NT2/D1 (cell line): ENCODE results near the gene NMBR.
"Not testable (repeated sequence)": the region's sequence is repeated elsewhere in the genome, so short reads cannot be mapped to it uniquely, and the experiment has no call there.

ENCODE experiments used
- DNase-seq: peaks from one replicate; pipeline ENCODE4 v3.0.0-alpha.2; 2011; ENCODE audit warnings: low read depth, low spot score
- H3K27me3 ChIP-seq: 2 replicates; pipeline ENCODE4 v1.6.0; 2011; ENCODE audit warnings: mild to moderate bottlenecking; ENCODE audit not compliant: insufficient read length, insufficient read depth
- H3K36me3 ChIP-seq: 2 replicates; pipeline ENCODE4 v1.6.1; 2011; ENCODE audit warnings: mild to moderate bottlenecking, low read length, mixed read lengths; ENCODE audit not compliant: insufficient read depth, insufficient read length
- H3K4me1 ChIP-seq: 2 replicates; pipeline ENCODE4 v1.5.1; 2011; ENCODE audit not compliant: insufficient read depth, insufficient read length
- H3K4me3 ChIP-seq: 2 replicates; pipeline ENCODE4 v1.5.1; 2011; ENCODE audit warnings: low read depth; ENCODE audit not compliant: insufficient read length
- H3K9ac ChIP-seq: 2 replicates; pipeline ENCODE4 v1.6.0; 2011; ENCODE audit warnings: low read depth; ENCODE audit not compliant: insufficient read length
- H3K9me3 ChIP-seq: 2 replicates; pipeline ENCODE4 v1.5.1; 2011; ENCODE audit warnings: mild to moderate bottlenecking, low read length; ENCODE audit not compliant: insufficient read depth
- SUZ12 ChIP-seq: IDR thresholded peaks from 2 replicates; pipeline ENCODE4 v1.6.1; 2011; ENCODE audit not compliant: insufficient read length, insufficient read depth; ENCODE audit errors: extremely low read depth
- YY1 ChIP-seq: IDR thresholded peaks from 2 replicates; pipeline ENCODE4 v1.6.1; 2011; ENCODE audit not compliant: insufficient read length, insufficient read depth
- ZNF274 ChIP-seq: IDR thresholded peaks from 2 replicates; pipeline ENCODE4 v1.6.1; 2011; ENCODE audit warnings: mild to moderate bottlenecking, low read depth, low read length

Gene NMBR

GRCh38 chr6:142171351-142171750 lies 24.4 kb upstream of the NMBR start:
- H3K4me1 ChIP-seq: no peaks in the 10 kb centered on the region
- H3K27me3 ChIP-seq: no peaks in the 10 kb centered on the region
- no peak for TF ChIP-seq YY1
- TF ChIP-seq ZNF274: no peak
- no peak for TF ChIP-seq SUZ12
- H3K4me3 ChIP-seq: no peak overlapping the region
- no peak for DNase-seq
- H3K9ac ChIP-seq: no peak overlapping the region
- H3K36me3 ChIP-seq: peaks cover 65% of the 10 kb centered on the region
- H3K9me3 ChIP-seq: no peaks in the 10 kb centered on the region

- H3K9ac ChIP-seq: no peak overlapping the region
- no peak for DNase-seq
- no peaks in the 10 kb centered on the region for H3K9me3 ChIP-seq
- TF ChIP-seq SUZ12: no peak
- no peak for TF ChIP-seq ZNF274
- no peak for TF ChIP-seq YY1
- H3K4me3 ChIP-seq: no peak overlapping the region
- H3K4me1 ChIP-seq: no peaks in the 10 kb centered on the region
- H3K36me3 ChIP-seq: peaks cover 42% of the 10 kb centered on the region
- H3K27me3 ChIP-seq: no peaks in the 10 kb centered on the region
Observed at GRCh38 chr6:142167486-142167885, 20.6 kb upstream of the NMBR start.

- Histone ChIP-seq H3K9me3 (no peaks in the 10 kb centered on the region), H3K9ac (no peak overlapping the region), H3K4me1 (no peaks in the 10 kb centered on the region), H3K36me3 (peaks cover 38% of the 10 kb centered on the region), H3K4me3 (no peak overlapping the region), H3K27me3 (no peaks in the 10 kb centered on the region)
- DNase-seq: no peak
- TF ChIP-seq ZNF274: no peak
- no peak for TF ChIP-seq YY1
- no peak for TF ChIP-seq SUZ12
Observed at GRCh38 chr6:142167071-142167470, 20.1 kb upstream of the NMBR start.

- no peak for DNase-seq
- no peak overlapping the region for H3K9ac ChIP-seq
- H3K27me3 ChIP-seq: no peaks in the 10 kb centered on the region
- no peak for TF ChIP-seq YY1
- no peak for TF ChIP-seq SUZ12
- TF ChIP-seq ZNF274: no peak
- H3K4me1 ChIP-seq: no peaks in the 10 kb centered on the region
- no peaks in the 10 kb centered on the region for H3K9me3 ChIP-seq
- H3K4me3 ChIP-seq: no peak overlapping the region
- peaks cover 25% of the 10 kb centered on the region for H3K36me3 ChIP-seq
Observed at GRCh38 chr6:142165227-142165626, 18.3 kb upstream of the NMBR start.

GRCh38 chr6:142162780-142163179 lies 15.9 kb upstream of the NMBR start:
- no peaks in the 10 kb centered on the region for H3K27me3 ChIP-seq
- no peak overlapping the region for H3K4me3 ChIP-seq
- no peak for TF ChIP-seq SUZ12
- no peak for TF ChIP-seq YY1
- no peak for TF ChIP-seq ZNF274
- DNase-seq: no peak
- H3K36me3 ChIP-seq: peaks cover 13% of the 10 kb centered on the region
- H3K9me3 ChIP-seq: no peaks in the 10 kb centered on the region
- H3K4me1 ChIP-seq: no peaks in the 10 kb centered on the region
- no peak overlapping the region for H3K9ac ChIP-seq

GRCh38 chr6:142156758-142157068 lies 9.8 kb upstream of the NMBR start:
- H3K27me3 ChIP-seq, H3K9ac ChIP-seq: not testable (repeated sequence)

GRCh38 chr6:142155895-142156757 lies 9.2 kb upstream of the NMBR start:
- Histone ChIP-seq H3K9ac (no peak overlapping the region), H3K27me3 (no peaks in the 10 kb centered on the region), H3K9me3 (no peaks in the 10 kb centered on the region), H3K4me3 (no peak overlapping the region), H3K4me1 (no peaks in the 10 kb centered on the region), H3K36me3 (peaks cover 4% of the 10 kb centered on the region)
- TF ChIP-seq YY1 (no peak), ZNF274 (no peak), SUZ12 (no peak)
- DNase-seq: no peak

More at GRCh38 chr6:142156758-142157068, 9.8 kb upstream of the NMBR start:
- DNase-seq, H3K4me3 ChIP-seq, H3K36me3 ChIP-seq, H3K4me1 ChIP-seq, H3K9me3 ChIP-seq: not testable (repeated sequence)

- H3K9ac ChIP-seq: no peak overlapping the region
- no peak for DNase-seq
- H3K4me1 ChIP-seq: no peaks in the 10 kb centered on the region
- no peaks in the 10 kb centered on the region for H3K9me3 ChIP-seq
- H3K27me3 ChIP-seq: no peaks in the 10 kb centered on the region
- H3K4me3 ChIP-seq: no peak overlapping the region
- peaks cover 8% of the 10 kb centered on the region for H3K36me3 ChIP-seq
- no peak for TF ChIP-seq YY1
- no peak for TF ChIP-seq ZNF274
- no peak for TF ChIP-seq SUZ12
Observed at GRCh38 chr6:142155091-142155490, 8.2 kb upstream of the NMBR start.
